Uterus (tissue), 4 donors: ENCODE data around the gene PHF2. TPM values are rescaled to one million over a fixed set of nuclear protein-coding genes. Genes with fewer than 3 reads are reported as not detected.

ENCODE experiments used
- DNase-seq, 2 donors: peaks; one replicate each; pipeline ENCODE4 v3.0.0-alpha.2; 2019 to 2020
- H3K27ac ChIP-seq, 2 donors: fragments of 200-600 bp; sonication (generic); 1 replicate in 1 of 2; 2 replicates in 1 of 2; pipeline ENCODE4 v1.5.1; 2016 to 2018
- H3K27me3 ChIP-seq, 2 donors: fragments of 200-600 bp; sonication (generic); one replicate each; pipeline ENCODE4 v1.5.1; 2018 to 2019; ENCODE audit warnings: control low read depth in 1 of 2
- H3K36me3 ChIP-seq, 2 donors: fragments of 200-600 bp; sonication (generic); one replicate each; pipeline ENCODE4 v1.5.1; 2019; ENCODE audit warnings: control low read depth in 1 of 2
- H3K4me1 ChIP-seq, 2 donors: fragments of 200-600 bp; sonication (generic); one replicate each; pipeline ENCODE4 v1.5.1; 2018 to 2019; ENCODE audit warnings: control low read depth in 1 of 2
- H3K4me3 ChIP-seq, 2 donors: fragments of 200-600 bp; sonication (generic); 1 replicate in 1 of 2; 2 replicates in 1 of 2; pipeline ENCODE4 v1.5.1; 2018 to 2019; ENCODE audit warnings: mild to moderate bottlenecking in 1 of 2
- H3K9me3 ChIP-seq, 2 donors: fragments of 200-600 bp; sonication (generic); one replicate each; pipeline ENCODE4 v1.5.1; 2019; ENCODE audit warnings: control low read depth in 1 of 2
- CTCF ChIP-seq, 4 experiments: fragments of 200-600 bp in 2 of 4; fragments of 450-650 bp in 2 of 4; sonication (generic) in 2 of 4; IDR thresholded peaks; one replicate each; pipeline ENCODE4 v1.5.1; 2016 to 2019; ENCODE audit warnings: antibody characterized with exemption in 4 of 4, mild to moderate bottlenecking in 2 of 4, moderate library complexity in 1 of 4
- POLR2A ChIP-seq, 2 donors: fragments of 450-650 bp; IDR thresholded peaks; one replicate each; pipeline ENCODE4 v1.6.1; 2016; ENCODE audit warnings: antibody characterized with exemption in 2 of 2, mild to moderate bottlenecking in 1 of 2, moderate library complexity in 1 of 2
- intact Hi-C: fragments of 100-400 bp; cut with DNase I; formaldehyde crosslinking; loops from one replicate; pipeline ENCODE4 v1.15.1; 2023; ENCODE audit warnings: low total_unique reads
- total RNA-seq, 4 donors: library from RNA; depleted of rRNA in 3 of 4; stranded (reverse); fragments of >200 nt in 3 of 4; gene quantifications; one replicate each; pipeline versions ENCODE4 v1.1.0 to v1.2.4, GENCODE V29; 2014 to 2023
- donor health status: DM: yes; HTN: yes; CAD: no.

PHF2 gene
- total RNA-seq, 4 donors from 2014 or later = 7.7 to 54.5 (median 25.0) TPM

- Histone ChIP-seq H3K4me3 (no peak overlapping the region), H3K4me1 (no peaks in the 10 kb centered on the region), H3K36me3 (no peaks in the 10 kb centered on the region), H3K27ac (no peak overlapping the region), H3K27me3 (no peaks in the 10 kb centered on the region), H3K9me3 (no peaks in the 10 kb centered on the region)
- no peak for DNase-seq
- TF ChIP-seq CTCF (IDR thresholded peaks at IDR 0.05) = no peak
- intact Hi-C loops = no loop called here
Measured at GRCh38 chr9:93708289-93708986, 132.1 kb downstream of the PHF2 start.

GRCh38 chr9:93708987-93709302, 132.6 kb downstream of the PHF2 start:
- H3K9me3 ChIP-seq = no peaks in the 10 kb centered on the region
- H3K4me1 ChIP-seq = no peaks in the 10 kb centered on the region
- no peak overlapping the region for H3K27ac ChIP-seq
- no peak for DNase-seq
- TF ChIP-seq CTCF (IDR thresholded peaks at IDR 0.05) (no peak), POLR2A (IDR thresholded peaks at IDR 0.05) (no peak)
- no peaks in the 10 kb centered on the region for H3K36me3 ChIP-seq
- no peak overlapping the region for H3K4me3 ChIP-seq
- intact Hi-C loops = no loop called here
- H3K27me3 ChIP-seq = no peaks in the 10 kb centered on the region

GRCh38 chr9:93709600-93710369, 133.4 kb downstream of the PHF2 start:
- intact Hi-C loops = no loop called here
- no peak for DNase-seq
- no peaks in the 10 kb centered on the region for H3K9me3 ChIP-seq
- H3K36me3 ChIP-seq = no peaks in the 10 kb centered on the region
- TF ChIP-seq CTCF (IDR thresholded peaks at IDR 0.05) (no peak), POLR2A (IDR thresholded peaks at IDR 0.05) (no peak)
- no peaks in the 10 kb centered on the region for H3K27me3 ChIP-seq
- no peak overlapping the region for H3K27ac ChIP-seq
- H3K4me1 ChIP-seq = no peaks in the 10 kb centered on the region
- H3K4me3 ChIP-seq = no peak overlapping the region

GRCh38 chr9:93710370-93710723, 134.0 kb downstream of the PHF2 start:
- Histone ChIP-seq H3K36me3 (no peaks in the 10 kb centered on the region), H3K4me3 (no peak overlapping the region), H3K27ac (no peak overlapping the region), H3K4me1 (no peaks in the 10 kb centered on the region), H3K9me3 (no peaks in the 10 kb centered on the region), H3K27me3 (no peaks in the 10 kb centered on the region)
- no peak for TF ChIP-seq POLR2A (IDR thresholded peaks at IDR 0.05)
- TF ChIP-seq CTCF (IDR thresholded peaks at IDR 0.05) = no peak
- DNase-seq = no peak
- intact Hi-C loops = no loop called here

GRCh38 chr9:93711002-93711401, 134.6 kb downstream of the PHF2 start:
- TF ChIP-seq CTCF (IDR thresholded peaks at IDR 0.05) = no peak
- TF ChIP-seq POLR2A (IDR thresholded peaks at IDR 0.05) = no peak
- H3K9me3 ChIP-seq = no peaks in the 10 kb centered on the region
- H3K27ac ChIP-seq = no peak overlapping the region
- no peak for DNase-seq
- H3K4me3 ChIP-seq = no peak overlapping the region
- no peaks in the 10 kb centered on the region for H3K4me1 ChIP-seq
- intact Hi-C loops = no loop called here
- no peaks in the 10 kb centered on the region for H3K27me3 ChIP-seq
- H3K36me3 ChIP-seq = no peaks in the 10 kb centered on the region
